Endodermal cell (in vitro differentiated cells): ENCODE data around the gene CBL. TPM values are rescaled to one million over a fixed set of nuclear protein-coding genes. Genes with fewer than 3 reads are reported as not detected.

Experiments used
- DNase-seq: peaks from one replicate; pipeline ENCODE4 v3.0.0-alpha.2; 2017
- H3K27ac ChIP-seq: 2 replicates; pipeline ENCODE4 v1.5.1; 2013; ENCODE audit warnings: mild to moderate bottlenecking, low read depth, low read length, moderate library complexity
- H3K27me3 ChIP-seq: 2 replicates; pipeline ENCODE4 v1.6.1; 2013; ENCODE audit warnings: mild to moderate bottlenecking, low read length, moderate library complexity; ENCODE audit not compliant: insufficient read depth, control insufficient read depth, poor library complexity, severe bottlenecking
- H3K36me3 ChIP-seq: 2 replicates; pipeline ENCODE4 v1.7.0; 2013; ENCODE audit warnings: mild to moderate bottlenecking, low read length, moderate library complexity; ENCODE audit not compliant: control insufficient read depth, insufficient read depth
- H3K4me1 ChIP-seq: one replicate; pipeline ENCODE4 v1.7.0; 2013; ENCODE audit warnings: low read length; ENCODE audit not compliant: control insufficient read depth, insufficient read depth
- H3K4me3 ChIP-seq: 2 replicates; pipeline ENCODE4 v1.5.1; 2013; ENCODE audit warnings: mild to moderate bottlenecking, low read length, moderate library complexity
- H3K9ac ChIP-seq: 2 replicates; pipeline ENCODE4 v1.6.1; 2013; ENCODE audit warnings: mild to moderate bottlenecking, low read length, moderate library complexity; ENCODE audit not compliant: poor library complexity, severe bottlenecking; ENCODE audit errors: extremely low read depth
- H3K9me3 ChIP-seq: 2 replicates; pipeline ENCODE4 v1.6.1; 2013; ENCODE audit warnings: mild to moderate bottlenecking, low read length, moderate library complexity; ENCODE audit not compliant: control insufficient read depth
- H3K27ac Mint-ChIP-seq: 2 replicates; pipeline ENCODE4 v1.8.0; 2020; ENCODE audit warnings: mixed read lengths
- H3K27me3 Mint-ChIP-seq: 2 replicates; pipeline ENCODE4 v1.8.0; 2021; ENCODE audit warnings: mild to moderate bottlenecking, mixed read lengths; ENCODE audit not compliant: insufficient read depth
- H3K36me3 Mint-ChIP-seq: 2 replicates; pipeline ENCODE4 v1.8.0; 2020; ENCODE audit warnings: low read depth, mixed read lengths
- H3K4me1 Mint-ChIP-seq: 2 replicates; pipeline ENCODE4 v1.8.0; 2020; ENCODE audit warnings: mixed read lengths
- H3K4me3 Mint-ChIP-seq: 2 replicates; pipeline ENCODE4 v1.8.0; 2020; ENCODE audit warnings: mild to moderate bottlenecking, moderate library complexity, mixed read lengths
- H3K9me3 Mint-ChIP-seq: 2 replicates; pipeline ENCODE4 v1.8.0; 2020; ENCODE audit warnings: mild to moderate bottlenecking, mixed read lengths
- CTCF ChIP-seq: fragments of 200-600 bp; sonication (generic); conservative IDR thresholded peaks from 2 replicates; pipeline ENCODE4 v1.5.0; 2021; ENCODE audit warnings: antibody characterized with exemption, mild to moderate bottlenecking
- WGBS, 2 experiments: methylation state at CpG; one replicate each; pipeline versions ENCODE4 v1.1.5 to v1.1.7; 2013; ENCODE audit warnings: missing lambda C conversion rate in 2 of 2, mixed read lengths in 1 of 2; ENCODE audit not compliant: insufficient coverage in 1 of 2, insufficient read length in 1 of 2; 5-methylcytosine and 5-hydroxymethylcytosine counted together
- total RNA-seq, 2 donors: library from RNA; stranded (reverse); fragmentation: NEBNext Ultra II Directional in 1 of 2; extraction: Animal tissue kit (Norgen Biotek cat#: 25700) in 1 of 2; gene quantifications; 2 replicates in 1 of 2; 3 replicates in 1 of 2; pipeline ENCODE4 v1.2.1, GENCODE V29; 2021

The CBL gene
- total RNA-seq, 2 donors from 2014 or later, result 40.3 to 52.7 TPM

- H3K4me3 ChIP-seq, result no peak within 1 kb of the TSS
- H3K27me3 Mint-ChIP-seq, result peaks cover 73% of the 10 kb centered on the region
- TF ChIP-seq CTCF, result no peak
These were observed 140.5 kb downstream of the CBL start, which contains the start of gene MFRP for GRCh38 chr11:119346605-119347004. Gene MFRP (minus strand): TSS chr11:119346705. CDS start chr11:119346513, 192 bp downstream.

GRCh38 chr11:119347242-119347641 is 141.1 kb downstream of the CBL start:
- no peaks in the 10 kb centered on the region for H3K36me3 Mint-ChIP-seq
- no peak overlapping the region for H3K27ac Mint-ChIP-seq
- peaks cover 73% of the 10 kb centered on the region for H3K27me3 Mint-ChIP-seq
- Histone ChIP-seq H3K4me3 (no peak overlapping the region), H3K36me3 (no peaks in the 10 kb centered on the region), H3K9me3 (no peaks in the 10 kb centered on the region), H3K4me1 (no peaks in the 10 kb centered on the region), H3K9ac (no peak overlapping the region), H3K27me3 (peaks cover 42% of the 10 kb centered on the region), H3K27ac (no peak overlapping the region)
- H3K4me3 Mint-ChIP-seq, result no peak overlapping the region
- 83 to 84% methylated on average over 1 to 2 of the region's 2 CpGs for WGBS, 2 experiments
- TF ChIP-seq CTCF, result no peak
- no peak for DNase-seq
- H3K4me1 Mint-ChIP-seq, result no peaks in the 10 kb centered on the region
- peaks cover 1% of the 10 kb centered on the region for H3K9me3 Mint-ChIP-seq

More at GRCh38 chr11:119346605-119347004, 140.5 kb downstream of the CBL start, which contains the start of gene MFRP:
- H3K27ac ChIP-seq, result no peak within 1 kb of the TSS
- H3K9me3 Mint-ChIP-seq, result peaks cover 1% of the 10 kb centered on the region
- no peaks in the 10 kb centered on the region for H3K36me3 ChIP-seq
- H3K4me1 Mint-ChIP-seq, result no peaks in the 10 kb centered on the region
- no peaks in the 10 kb centered on the region for H3K4me1 ChIP-seq
- H3K27ac Mint-ChIP-seq, result no peak within 1 kb of the TSS
- peaks cover 48% of the 10 kb centered on the region for H3K27me3 ChIP-seq
- no peak within 1 kb of the TSS for H3K4me3 Mint-ChIP-seq
- H3K9me3 ChIP-seq, result no peaks in the 10 kb centered on the region
- H3K36me3 Mint-ChIP-seq, result no peaks in the 10 kb centered on the region
- 79 to 83% methylated on average over 1 to 6 of the region's 6 CpGs for WGBS, 2 experiments
- H3K9ac ChIP-seq, result no peak within 1 kb of the TSS
- DNase-seq, result no peak

- no peak for TF ChIP-seq CTCF
- Mint-ChIP-seq H3K4me1 (peaks cover 3% of the 10 kb centered on the region), H3K27me3 (peaks cover 69% of the 10 kb centered on the region), H3K9me3 (peaks cover 1% of the 10 kb centered on the region), H3K4me3 (no peak overlapping the region), H3K27ac (no peak overlapping the region), H3K36me3 (no peaks in the 10 kb centered on the region)
- no peak overlapping the region for H3K9ac ChIP-seq
- H3K27ac ChIP-seq, result no peak overlapping the region
- no peaks in the 10 kb centered on the region for H3K9me3 ChIP-seq
- no peaks in the 10 kb centered on the region for H3K4me1 ChIP-seq
- no peaks in the 10 kb centered on the region for H3K36me3 ChIP-seq
- WGBS, 2 experiments, result 82 to 90% methylated on average over 5 to 16 of the region's 16 CpGs
- no peak overlapping the region for H3K4me3 ChIP-seq
- peak; percentile 43 for DNase-seq
- peaks cover 33% of the 10 kb centered on the region for H3K27me3 ChIP-seq
These were observed 141.9 kb downstream of the CBL start for GRCh38 chr11:119347940-119348605.
